GM18907 (cell line): ENCODE data around the gene LRP10.

ENCODE experiments used
- ATAC-seq: cut with Tn5 transposase; IDR thresholded peaks from one replicate; pipeline ENCODE4 v1.9.1; 2021; ENCODE audit warnings: mild to moderate bottlenecking, moderate library complexity; ENCODE audit not compliant: unreplicated experiment

LRP10 gene

GRCh38 chr14:22884738-22885523 lies 13.4 kb downstream of the LRP10 start:
- no peak for ATAC-seq

GRCh38 chr14:22885975-22886374 lies 14.4 kb downstream of the LRP10 start:
- no peak for ATAC-seq

GRCh38 chr14:22886500-22887259 lies 15.1 kb downstream of the LRP10 start:
- peak; percentile 58 for ATAC-seq

GRCh38 chr14:22887260-22887989 lies 15.9 kb downstream of the LRP10 start:
- peak; percentile 48 for ATAC-seq

- ATAC-seq, result peak; percentile 43
Observed at GRCh38 chr14:22887990-22888378, 16.4 kb downstream of the LRP10 start.

- no peak for ATAC-seq
Observed at GRCh38 chr14:22888662-22889061, 17.1 kb downstream of the LRP10 start.

GRCh38 chr14:22890416-22890815 lies 18.9 kb downstream of the LRP10 start:
- ATAC-seq, result no peak

GRCh38 chr14:22892488-22892887 lies 20.9 kb downstream of the LRP10 start:
- ATAC-seq, result no peak

GRCh38 chr14:22893706-22894105 lies 22.2 kb downstream of the LRP10 start:
- no peak for ATAC-seq

GRCh38 chr14:22895402-22895801 lies 23.9 kb downstream of the LRP10 start:
- no peak for ATAC-seq

GRCh38 chr14:22896356-22896755 lies 24.8 kb downstream of the LRP10 start:
- no peak for ATAC-seq

GRCh38 chr14:22896760-22897159 lies 25.2 kb downstream of the LRP10 start:
- no peak for ATAC-seq

GRCh38 chr14:22897357-22897756 lies 25.8 kb downstream of the LRP10 start:
- no peak for ATAC-seq

GRCh38 chr14:22898302-22899090 lies 27.0 kb downstream of the LRP10 start:
- no peak for ATAC-seq

GRCh38 chr14:22900081-22900799 lies 28.7 kb downstream of the LRP10 start:
- ATAC-seq, result peak; percentile 61

GRCh38 chr14:22901799-22902198 lies 30.3 kb downstream of the LRP10 start:
- no peak for ATAC-seq

GRCh38 chr14:22903742-22904087 lies 32.2 kb downstream of the LRP10 start:
- ATAC-seq, result no peak

- no peak for ATAC-seq
Observed at GRCh38 chr14:22905627-22906026, 34.1 kb downstream of the LRP10 start.

GRCh38 chr14:22906073-22906472 lies 34.5 kb downstream of the LRP10 start:
- no peak for ATAC-seq

- ATAC-seq, result no peak
Observed at GRCh38 chr14:22907429-22907828, 35.9 kb downstream of the LRP10 start.
